HFFc6 (cell line): ENCODE results near the gene PLXNA4. TPM values are rescaled to one million over a fixed set of nuclear protein-coding genes. Genes with fewer than 3 reads are reported as not detected.

Source experiments
- DNase-seq: peaks from one replicate; pipeline ENCODE4 v3.0.0-alpha.2; 2018
- H3K27ac Mint-ChIP-seq: 2 replicates; pipeline ENCODE4 v1.8.0; 2020; ENCODE audit warnings: mild to moderate bottlenecking, mixed read lengths
- H3K27me3 Mint-ChIP-seq: 2 replicates; pipeline ENCODE4 v1.8.0; 2021; ENCODE audit warnings: mild to moderate bottlenecking, moderate library complexity, mixed read lengths; ENCODE audit not compliant: insufficient read depth
- H3K36me3 Mint-ChIP-seq: 2 replicates; pipeline ENCODE4 v1.8.0; 2021; ENCODE audit warnings: low read depth, mixed read lengths
- H3K4me1 Mint-ChIP-seq: 2 replicates; pipeline ENCODE4 v1.8.0; 2020; ENCODE audit warnings: low read depth, mixed read lengths
- H3K4me3 Mint-ChIP-seq: 2 replicates; pipeline ENCODE4 v1.8.0; 2020; ENCODE audit warnings: mild to moderate bottlenecking, moderate library complexity, mixed read lengths
- H3K9me3 Mint-ChIP-seq: 2 replicates; pipeline ENCODE4 v1.8.0; 2020; ENCODE audit warnings: mild to moderate bottlenecking, mixed read lengths
- CTCF ChIP-seq: fragments of 200-600 bp; sonication (generic); IDR thresholded peaks from 2 replicates; pipeline ENCODE4 v1.5.0; 2021; ENCODE audit warnings: antibody characterized with exemption, mild to moderate bottlenecking
- total RNA-seq, 6 experiments: library from RNA; stranded (reverse); fragmentation: NEBNext Ultra II Directional; extraction: Animal tissue kit (Norgen Biotek cat#: 25700); gene quantifications; 2 replicates in 1 of 6; 3 replicates in 5 of 6; pipeline ENCODE4 v1.2.3, GENCODE V29; 2021

PLXNA4 gene
- total RNA-seq, 6 experiments from 2014 or later, result 0.02 to 0.14 (median 0.05) TPM; not detected in 2

GRCh38 chr7:132226957-132227290 lies 349.3 kb downstream of the PLXNA4 start:
- no peak for TF ChIP-seq CTCF
- H3K27ac Mint-ChIP-seq, result no peak overlapping the region
- H3K36me3 Mint-ChIP-seq, result no peaks in the 10 kb centered on the region
- H3K4me3 Mint-ChIP-seq, result no peak overlapping the region
- H3K9me3 Mint-ChIP-seq, result no peaks in the 10 kb centered on the region
- no peaks in the 10 kb centered on the region for H3K4me1 Mint-ChIP-seq
- no peak for DNase-seq
- peaks cover 25% of the 10 kb centered on the region for H3K27me3 Mint-ChIP-seq

- Mint-ChIP-seq H3K27me3 (peaks cover 25% of the 10 kb centered on the region), H3K9me3 (no peaks in the 10 kb centered on the region), H3K36me3 (no peaks in the 10 kb centered on the region), H3K4me1 (no peaks in the 10 kb centered on the region), H3K27ac (no peak overlapping the region), H3K4me3 (no peak overlapping the region)
- no peak for DNase-seq
- no peak for TF ChIP-seq CTCF
These were observed 350.0 kb downstream of the PLXNA4 start for GRCh38 chr7:132226046-132226956.

- no peaks in the 10 kb centered on the region for H3K4me1 Mint-ChIP-seq
- H3K4me3 Mint-ChIP-seq, result no peak overlapping the region
- no peak for TF ChIP-seq CTCF
- no peak for DNase-seq
- no peak overlapping the region for H3K27ac Mint-ChIP-seq
- peaks cover 23% of the 10 kb centered on the region for H3K27me3 Mint-ChIP-seq
- H3K9me3 Mint-ChIP-seq, result no peaks in the 10 kb centered on the region
- H3K36me3 Mint-ChIP-seq, result no peaks in the 10 kb centered on the region
These were observed 350.8 kb downstream of the PLXNA4 start for GRCh38 chr7:132225216-132226030.

GRCh38 chr7:132221356-132221755 lies 354.9 kb downstream of the PLXNA4 start:
- no peaks in the 10 kb centered on the region for H3K9me3 Mint-ChIP-seq
- no peak overlapping the region for H3K4me3 Mint-ChIP-seq
- DNase-seq, result no peak
- no peak overlapping the region for H3K27ac Mint-ChIP-seq
- no peaks in the 10 kb centered on the region for H3K4me1 Mint-ChIP-seq
- H3K27me3 Mint-ChIP-seq, result peaks cover 15% of the 10 kb centered on the region; the same call in 1 of the 2 replicates
- no peaks in the 10 kb centered on the region for H3K36me3 Mint-ChIP-seq
- TF ChIP-seq CTCF, result no peak

- peaks cover 12% of the 10 kb centered on the region; the same call in 1 of the 2 replicates for H3K27me3 Mint-ChIP-seq
- no peaks in the 10 kb centered on the region for H3K4me1 Mint-ChIP-seq
- TF ChIP-seq CTCF, result no peak
These were observed 356.2 kb downstream of the PLXNA4 start for GRCh38 chr7:132220060-132220459.

More at GRCh38 chr7:132220060-132220459, 356.2 kb downstream of the PLXNA4 start:
- Mint-ChIP-seq H3K9me3 (no peaks in the 10 kb centered on the region), H3K27ac (no peak overlapping the region), H3K36me3 (no peaks in the 10 kb centered on the region), H3K4me3 (no peak overlapping the region)
- DNase-seq, result no peak
